GM18867 (cell line): ENCODE data around the gene CTNND2.

ENCODE experiments used
- ATAC-seq: cut with Tn5 transposase; IDR thresholded peaks from one replicate; pipeline ENCODE4 v1.9.1; 2021; ENCODE audit warnings: mild to moderate bottlenecking, moderate library complexity; ENCODE audit not compliant: unreplicated experiment

Gene CTNND2

GRCh38 chr5:11397549-11397948 lies 506.7 kb downstream of the CTNND2 start:
- no peak for ATAC-seq

DNA sequence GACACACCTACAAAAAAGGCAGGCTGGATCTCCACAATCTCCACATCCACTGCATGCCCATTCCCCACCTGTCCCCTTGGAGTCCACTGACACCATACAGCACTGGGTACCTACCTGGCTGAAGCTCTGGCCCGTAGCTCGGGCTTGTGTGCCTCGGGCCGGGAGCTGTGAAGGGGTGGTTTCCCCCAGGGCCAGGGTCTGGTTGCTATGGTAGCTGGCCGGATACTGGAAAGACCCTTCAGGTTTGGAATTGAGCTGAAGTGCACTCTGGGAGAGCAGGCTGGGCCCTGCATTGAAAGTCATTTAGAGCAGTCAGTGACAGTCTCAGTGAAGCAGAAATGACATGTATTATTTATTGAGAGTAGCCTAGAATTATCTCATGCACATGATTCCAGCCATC lies 507.3 kb downstream of the CTNND2 start:
- ATAC-seq = no peak

DNA sequence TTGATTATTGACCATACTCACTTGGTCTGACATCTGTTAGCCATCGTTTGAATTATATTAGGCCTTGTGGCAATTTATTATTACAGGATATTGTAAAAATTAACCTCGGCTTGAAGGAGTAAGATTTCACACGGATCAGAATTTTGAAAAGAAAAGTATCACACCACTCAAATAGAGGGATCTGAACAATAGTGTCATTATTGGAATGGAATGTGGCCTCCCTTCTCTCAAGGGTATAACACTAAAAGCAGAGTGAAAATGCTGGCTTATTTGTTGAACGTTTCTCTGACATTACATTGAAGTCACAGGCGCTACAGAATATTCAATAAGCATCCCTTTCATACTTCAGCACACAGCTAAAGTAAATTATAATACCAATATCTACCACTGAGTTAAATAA lies 509.3 kb downstream of the CTNND2 start:
- ATAC-seq = no peak

DNA sequence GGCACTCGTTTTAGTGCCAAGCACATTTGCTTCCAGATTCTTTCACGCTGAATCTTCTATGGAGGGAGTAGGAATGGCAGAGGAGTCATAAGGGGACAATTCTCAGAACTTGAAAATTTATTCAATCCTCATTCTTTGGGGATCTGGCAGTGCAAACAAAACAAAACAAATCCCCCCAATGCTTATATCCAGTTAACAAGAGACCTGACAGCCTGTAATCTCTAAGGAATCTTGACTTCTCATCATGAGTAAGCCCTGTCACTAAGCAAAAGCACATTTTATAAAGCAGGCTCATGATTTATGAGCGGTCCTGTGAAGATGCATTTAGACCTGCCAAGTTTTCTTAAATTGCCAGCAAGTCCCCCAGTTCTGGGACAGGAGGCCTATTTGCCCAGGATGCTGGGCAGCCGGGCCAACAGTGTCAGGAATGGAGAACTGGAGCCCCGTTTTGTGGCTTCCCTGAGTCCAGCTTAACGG lies 513.9 kb downstream of the CTNND2 start:
- ATAC-seq = no peak

GRCh38 chr5:11387382-11387781 lies 516.9 kb downstream of the CTNND2 start:
- no peak for ATAC-seq

DNA sequence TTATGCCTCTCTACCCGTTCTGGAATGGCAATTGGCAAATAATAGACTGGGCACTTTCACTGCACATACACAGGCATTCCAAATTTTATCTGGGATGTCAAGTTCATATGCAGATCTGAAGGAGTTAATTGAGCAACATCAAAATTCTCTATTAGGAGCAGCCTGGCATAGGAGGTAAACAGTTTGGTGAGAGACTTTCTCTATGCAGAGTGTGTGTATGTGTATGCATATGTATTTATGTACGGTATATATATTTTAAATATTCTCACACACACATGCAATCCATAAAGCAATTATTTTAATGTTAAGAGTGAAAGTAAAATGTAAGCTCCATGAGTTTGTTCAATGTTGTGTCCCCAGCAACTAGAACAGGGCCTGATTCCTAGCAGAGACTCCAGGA lies 517.8 kb downstream of the CTNND2 start:
- ATAC-seq = no peak

- ATAC-seq = no peak
These were observed 518.3 kb downstream of the CTNND2 start for GRCh38 chr5:11385901-11386293.

- no peak for ATAC-seq
These were observed 518.9 kb downstream of the CTNND2 start for GRCh38 chr5:11385251-11385900.

DNA sequence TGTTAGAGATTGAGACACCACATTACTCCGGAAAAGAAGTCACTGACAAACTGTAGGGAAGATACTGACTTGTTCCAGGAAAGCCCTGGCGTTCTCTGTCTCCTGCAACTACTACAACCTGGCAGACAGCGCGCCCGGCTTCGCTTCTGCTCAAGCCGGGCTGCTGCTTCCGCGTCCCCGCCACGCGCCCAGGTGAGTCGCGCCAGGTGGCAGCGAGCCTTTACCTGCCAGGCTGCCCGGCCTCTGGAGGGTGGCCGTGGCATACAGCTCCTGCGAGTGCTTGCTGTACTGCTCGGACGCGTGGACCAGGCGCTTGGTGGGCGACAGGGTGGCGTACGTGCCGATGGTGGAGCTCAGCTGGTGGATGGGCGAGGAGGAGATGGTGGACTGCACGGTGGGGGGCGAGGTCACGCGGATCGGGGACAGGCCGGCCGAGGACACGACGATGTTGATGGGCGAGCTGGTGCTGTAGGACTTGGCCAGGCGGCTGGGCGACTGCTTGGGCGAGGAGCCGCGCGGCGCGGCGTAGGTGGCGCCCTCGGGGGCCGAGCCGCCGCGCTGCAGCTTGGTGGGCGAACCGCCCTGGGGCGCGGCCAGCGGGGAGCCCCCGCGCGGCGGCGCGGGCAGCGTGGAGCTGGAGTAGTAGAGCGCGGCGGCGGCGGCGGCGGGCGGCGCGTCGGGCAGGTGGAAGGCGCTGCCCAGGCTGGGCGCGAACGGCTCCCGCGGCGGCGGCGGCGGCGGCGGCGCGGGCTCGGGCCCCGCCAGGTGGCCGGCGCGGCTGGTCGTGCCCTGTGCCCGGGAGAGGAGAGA lies 519.6 kb downstream of the CTNND2 start:
- ATAC-seq = no peak

GRCh38 chr5:11383506-11384095 lies 520.6 kb downstream of the CTNND2 start:
- no peak for ATAC-seq

GRCh38 chr5:11378461-11378860 lies 525.8 kb downstream of the CTNND2 start:
- no peak for ATAC-seq

DNA sequence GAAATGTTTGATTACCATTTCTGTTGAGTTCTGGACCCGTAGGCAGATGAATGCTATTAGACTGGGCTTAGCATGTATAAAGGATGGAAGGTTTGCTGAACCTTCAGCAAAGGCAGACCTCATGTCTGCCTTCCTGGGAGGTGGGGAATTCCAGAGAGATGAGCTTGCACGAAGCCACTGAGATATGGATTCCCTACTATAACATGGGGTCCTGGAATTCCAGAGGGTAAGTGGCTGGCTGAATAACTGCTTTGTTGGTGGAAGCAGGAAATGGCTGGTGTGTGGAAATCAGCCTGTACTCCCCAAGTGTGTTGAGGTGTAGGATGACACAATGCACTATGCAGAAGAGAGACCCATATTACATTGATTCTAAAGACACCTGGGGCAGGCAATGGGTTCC lies 526.4 kb downstream of the CTNND2 start:
- no peak for ATAC-seq

DNA sequence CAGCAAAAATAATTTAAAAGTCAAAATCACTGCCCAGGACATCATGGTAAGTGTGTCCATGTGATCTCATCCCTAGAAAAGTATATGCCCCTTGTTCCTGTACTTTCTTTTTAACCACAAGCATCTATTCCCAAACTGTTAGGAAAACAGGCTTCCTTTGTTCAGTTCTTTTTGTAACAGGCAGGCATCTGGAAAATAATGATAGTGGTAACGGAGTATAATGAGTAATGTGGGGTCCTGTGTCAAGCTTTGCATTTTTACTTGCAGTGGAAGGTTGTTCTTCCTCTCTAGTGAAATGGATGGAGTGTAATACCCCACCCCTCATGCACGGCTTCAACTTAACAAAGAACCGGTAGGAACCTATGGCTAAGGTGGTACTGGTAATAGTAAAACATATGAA lies 532.1 kb downstream of the CTNND2 start:
- no peak for ATAC-seq

DNA sequence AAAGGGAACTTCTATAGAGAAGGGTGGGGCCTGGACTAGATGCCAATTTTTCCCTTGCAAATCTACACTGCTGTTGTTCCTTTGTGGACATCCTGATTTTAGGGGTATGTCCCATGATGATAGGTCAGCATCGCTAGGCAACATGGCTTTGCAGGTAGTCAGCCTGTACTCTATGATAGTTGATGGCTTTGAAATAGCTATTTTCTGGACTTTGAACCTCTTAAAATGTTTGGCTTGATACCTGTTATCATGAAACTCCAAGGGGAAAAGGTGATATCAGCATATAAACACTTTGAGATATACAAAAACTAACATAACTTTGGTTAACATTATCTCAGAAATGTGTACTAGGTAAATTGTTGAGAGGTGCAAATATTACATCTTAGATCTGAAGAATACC lies 533.2 kb downstream of the CTNND2 start:
- ATAC-seq = no peak

- no peak for ATAC-seq
These were observed 539.7 kb downstream of the CTNND2 start for GRCh38 chr5:11364531-11364930.

DNA sequence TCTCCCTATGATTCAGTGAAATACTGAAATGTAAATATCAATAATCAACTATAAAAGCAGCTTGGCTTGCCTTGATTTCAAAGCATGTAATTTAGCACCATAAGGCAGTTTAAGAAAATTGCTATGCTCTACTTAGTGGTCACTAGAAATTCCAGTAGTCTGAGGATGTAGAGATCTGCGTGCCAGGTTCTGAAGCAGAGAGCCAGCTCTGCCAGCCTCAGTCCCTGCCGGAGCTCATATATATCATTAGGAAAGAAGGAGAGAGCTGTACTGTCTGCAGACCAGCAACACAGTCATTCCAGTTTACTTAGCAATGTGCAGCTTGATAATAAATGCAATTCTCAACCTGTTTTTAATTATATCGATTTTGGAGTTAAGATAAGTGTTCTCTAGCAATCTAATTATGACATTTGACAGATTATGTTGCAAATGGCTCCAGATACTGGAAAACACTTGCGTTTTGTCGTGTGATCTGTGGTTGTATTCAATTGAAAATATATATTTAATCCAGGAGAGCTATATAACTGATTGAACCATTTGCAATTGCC lies 540.5 kb downstream of the CTNND2 start:
- ATAC-seq = no peak

DNA sequence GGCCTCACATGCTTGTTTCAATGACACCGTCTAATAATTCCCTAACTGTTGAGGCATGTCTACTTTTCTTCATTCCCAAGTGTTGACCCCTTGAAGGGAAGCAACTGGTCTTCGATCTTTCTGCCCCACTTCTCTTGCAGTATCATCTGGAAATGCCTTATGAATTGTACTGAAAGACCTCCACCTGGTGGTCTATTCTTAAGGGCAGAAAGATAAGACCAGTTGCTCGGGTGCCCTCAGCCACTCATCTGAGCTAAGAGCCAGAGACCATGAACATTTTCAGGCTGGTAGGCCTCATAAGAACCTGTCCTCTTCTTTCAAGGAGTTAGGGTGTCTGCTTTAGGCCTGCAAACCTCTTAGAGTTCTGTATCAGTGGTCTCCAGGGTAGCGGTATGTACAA lies 542.5 kb downstream of the CTNND2 start:
- ATAC-seq = no peak

- no peak for ATAC-seq
These were observed 546.3 kb downstream of the CTNND2 start for GRCh38 chr5:11357928-11358327.

GRCh38 chr5:11355491-11355890 lies 548.8 kb downstream of the CTNND2 start:
- ATAC-seq = no peak

DNA sequence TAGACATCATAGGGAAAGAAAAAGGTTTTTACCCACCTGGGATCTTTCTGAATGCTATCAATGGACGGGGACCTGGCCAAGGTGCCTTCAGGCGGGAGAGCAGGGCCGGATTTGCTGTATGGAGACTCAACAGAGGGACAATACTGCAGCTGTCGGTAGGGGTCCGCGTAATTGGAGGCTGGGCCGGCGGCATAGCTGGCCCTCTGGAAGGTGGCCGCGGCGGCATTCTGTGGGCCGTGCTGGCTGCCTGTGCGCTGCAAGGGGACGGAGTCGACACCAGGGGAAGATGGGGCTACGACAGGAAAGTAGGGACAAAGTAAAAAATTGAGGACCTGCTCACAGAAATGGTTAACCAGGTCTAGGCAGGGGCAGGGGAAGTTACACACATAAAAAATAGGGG lies 557.9 kb downstream of the CTNND2 start:
- no peak for ATAC-seq

GRCh38 chr5:11335881-11336760 lies 568.1 kb downstream of the CTNND2 start:
- ATAC-seq = no peak
